Naive thymus-derived CD8-positive, alpha-beta T cell (primary cell): ENCODE results near the gene FLYWCH1. TPM values are rescaled to one million over a fixed set of nuclear protein-coding genes. Genes with fewer than 3 reads are reported as not detected.

Experiments
- polyA plus RNA-seq, 3 donors: library from polyadenylated mRNA; unstranded; fragments of 300-500 nt; fragmentation: Illumina TruSeq; gene quantifications; one replicate each; pipeline ENCODE4 v1.2.3, GENCODE V29; 2021
- total RNA-seq, 8 experiments: library from RNA in 2 of 8; stranded (reverse) in 2 of 8; gene quantifications; one replicate each; pipeline ENCODE4 v1.2.3 and lab custom pipeline; 2021 to 2026

Gene FLYWCH1
- total and polyA plus RNA-seq, 5 experiments from 2014 or later: 5.9 to 113 (median 18.4) TPM

Other genes starting within 250 kb of the FLYWCH1 start
- gene KCTD5, start 229.4 kb upstream of the FLYWCH1 start, total RNA-seq: 10 to 100 TPM; 24.3 to 25.5 TPM
- 10 to 100 TPM; 10.8 to 18.4 (median 12.9) TPM for gene KCTD5, start 229.4 kb upstream of the FLYWCH1 start, polyA plus RNA-seq
- gene PRSS27, start 191.7 kb upstream of the FLYWCH1 start, total RNA-seq: 1 to 10 TPM in 1 of 2 experiments, under 1 TPM in 1; 0.81 to 1.2 TPM
- gene PRSS27, start 191.7 kb upstream of the FLYWCH1 start, polyA plus RNA-seq: under 1 TPM in 1 of 3 donors, not detected in 2; 0.06 TPM
- gene SRRM2, start 159.3 kb upstream of the FLYWCH1 start, total RNA-seq: 100 to 1,000 TPM; 927 to 965 TPM
- 100 to 1,000 TPM in 1 of 3 donors, 10 to 100 TPM in 2; 25.5 to 110 (median 62.4) TPM for gene SRRM2, start 159.3 kb upstream of the FLYWCH1 start, polyA plus RNA-seq
- gene ELOB, start 134.7 kb upstream of the FLYWCH1 start, total RNA-seq: 100 to 1,000 TPM; 121 to 137 TPM
- gene ELOB, start 134.7 kb upstream of the FLYWCH1 start, polyA plus RNA-seq: 100 to 1,000 TPM; 230 to 301 (median 288) TPM
- not detected for gene PRSS33, start 124.4 kb upstream of the FLYWCH1 start, total RNA-seq
- under 1 TPM in 1 of 3 donors, not detected in 2; 0.99 TPM for gene PRSS33, start 124.4 kb upstream of the FLYWCH1 start, polyA plus RNA-seq
- gene PRSS41, start 113.5 kb upstream of the FLYWCH1 start, total RNA-seq: not detected
- gene PRSS41, start 113.5 kb upstream of the FLYWCH1 start, polyA plus RNA-seq: not detected
- gene PRSS21, start 94.7 kb upstream of the FLYWCH1 start, total RNA-seq: 1 to 10 TPM; 2.0 to 2.9 TPM
- gene PRSS21, start 94.7 kb upstream of the FLYWCH1 start, polyA plus RNA-seq: 10 to 100 TPM in 1 of 3 donors, 1 to 10 TPM in 2; 1.5 to 14.7 (median 3.2) TPM
- not detected for gene ZG16B, start 81.6 kb upstream of the FLYWCH1 start, total RNA-seq
- not detected for gene ZG16B, start 81.6 kb upstream of the FLYWCH1 start, polyA plus RNA-seq
- not detected for gene PRSS22, start 53.8 kb upstream of the FLYWCH1 start, total RNA-seq
- not detected for gene PRSS22, start 53.8 kb upstream of the FLYWCH1 start, polyA plus RNA-seq
- 10 to 100 TPM; 22.2 to 26.0 TPM for gene FLYWCH2, start 28.7 kb upstream of the FLYWCH1 start, total RNA-seq
- 10 to 100 TPM; 18.0 to 28.8 (median 26.5) TPM for gene FLYWCH2, start 28.7 kb upstream of the FLYWCH1 start, polyA plus RNA-seq
- not detected for gene KREMEN2, start 52.3 kb downstream of the FLYWCH1 start, total RNA-seq
- not detected for gene KREMEN2, start 52.3 kb downstream of the FLYWCH1 start, polyA plus RNA-seq
- gene PAQR4, start 57.4 kb downstream of the FLYWCH1 start, total RNA-seq: under 1 TPM; 0.27 to 0.60 TPM
- gene PAQR4, start 57.4 kb downstream of the FLYWCH1 start, polyA plus RNA-seq: under 1 TPM in 2 of 3 donors, not detected in 1; 0.28 to 0.79 TPM
- not detected for gene PKMYT1, start 68.5 kb downstream of the FLYWCH1 start, total RNA-seq
- gene PKMYT1, start 68.5 kb downstream of the FLYWCH1 start, polyA plus RNA-seq: under 1 TPM in 1 of 3 donors, not detected in 2; 0.37 TPM
- gene CLDN9, start 101.0 kb downstream of the FLYWCH1 start, total RNA-seq: not detected
- gene CLDN9, start 101.0 kb downstream of the FLYWCH1 start, polyA plus RNA-seq: not detected
- gene CLDN6, start 106.3 kb downstream of the FLYWCH1 start, total RNA-seq: not detected
- gene CLDN6, start 106.3 kb downstream of the FLYWCH1 start, polyA plus RNA-seq: not detected
- gene TNFRSF12A, start 108.4 kb downstream of the FLYWCH1 start, total RNA-seq: under 1 TPM in 1 of 2 experiments, not detected in 1; 0.57 TPM
- gene TNFRSF12A, start 108.4 kb downstream of the FLYWCH1 start, polyA plus RNA-seq: under 1 TPM in 1 of 3 donors, not detected in 2; 0.33 TPM
- 10 to 100 TPM; 14.0 to 15.1 TPM for gene HCFC1R1, start 112.0 kb downstream of the FLYWCH1 start, total RNA-seq
- gene HCFC1R1, start 112.0 kb downstream of the FLYWCH1 start, polyA plus RNA-seq: 10 to 100 TPM; 13.1 to 16.5 (median 16.5) TPM
- 10 to 100 TPM; 24.2 to 24.9 TPM for gene THOC6, start 112.1 kb downstream of the FLYWCH1 start, total RNA-seq
- 10 to 100 TPM; 45.2 to 59.0 (median 58.8) TPM for gene THOC6, start 112.1 kb downstream of the FLYWCH1 start, polyA plus RNA-seq
- gene BICDL2, start 125.0 kb downstream of the FLYWCH1 start, total RNA-seq: not detected
- not detected for gene BICDL2, start 125.0 kb downstream of the FLYWCH1 start, polyA plus RNA-seq
- gene MMP25, start 134.6 kb downstream of the FLYWCH1 start, total RNA-seq: under 1 TPM; 0.38 to 0.60 TPM
- under 1 TPM; 0.36 to 0.94 (median 0.60) TPM for gene MMP25, start 134.6 kb downstream of the FLYWCH1 start, polyA plus RNA-seq
- 100 to 1,000 TPM; 363 to 375 TPM for gene IL32, start 153.7 kb downstream of the FLYWCH1 start, total RNA-seq
- gene IL32, start 153.7 kb downstream of the FLYWCH1 start, polyA plus RNA-seq: 1,000 to 10,000 TPM; 1,686 to 2,118 (median 1,952) TPM
- gene ZSCAN10, start 187.4 kb downstream of the FLYWCH1 start, total RNA-seq: under 1 TPM in 1 of 2 experiments, not detected in 1; 0.26 TPM
- not detected for gene ZSCAN10, start 187.4 kb downstream of the FLYWCH1 start, polyA plus RNA-seq
- not detected for gene ZNF205, start 200.7 kb downstream of the FLYWCH1 start, total RNA-seq
- not detected for gene ZNF205, start 200.7 kb downstream of the FLYWCH1 start, polyA plus RNA-seq
- gene ZNF213, start 223.1 kb downstream of the FLYWCH1 start, total RNA-seq: 1 to 10 TPM; 8.9 to 9.2 TPM
- 1 to 10 TPM in 1 of 3 donors, under 1 TPM in 2; 0.27 to 2.5 (median 0.90) TPM for gene ZNF213, start 223.1 kb downstream of the FLYWCH1 start, polyA plus RNA-seq